HK-2 (cell line): Measurements from ENCODE around the gene TRMT2A.
"Not testable (repeated sequence)": the region's sequence is repeated elsewhere in the genome, so short reads cannot be mapped to it uniquely, and the experiment has no call there.

Experiments
- DNase-seq: peaks from one replicate; pipeline ENCODE4 v3.0.0-alpha.2; 2018; ENCODE audit not compliant: unreplicated experiment

The TRMT2A gene

GRCh38 chr22:20116951-20117632 is at the start of gene TRMT2A:
Gene TRMT2A, minus strand, starts transcription at chr22:20117226. Its CDS starts 320 bp downstream, at chr22:20116906.
- DNase-seq, result peak; percentile 96

GRCh38 chr22:20166703-20167102 is 49.7 kb upstream of the TRMT2A start:
- DNase-seq, result no peak

GRCh38 chr22:20165913-20166312 is 48.9 kb upstream of the TRMT2A start:
- no peak for DNase-seq

GRCh38 chr22:20165421-20165820 is 48.4 kb upstream of the TRMT2A start:
- no peak for DNase-seq

- DNase-seq, result no peak
Observed at GRCh38 chr22:20164863-20165262, 47.8 kb upstream of the TRMT2A start.

GRCh38 chr22:20160041-20160440 is 43.0 kb upstream of the TRMT2A start:
- DNase-seq, result no peak

GRCh38 chr22:20159531-20159930 is 42.5 kb upstream of the TRMT2A start:
- not testable (repeated sequence) for DNase-seq

GRCh38 chr22:20159076-20159475 is 42.0 kb upstream of the TRMT2A start:
- DNase-seq, result no peak

- DNase-seq, result no peak
Observed at GRCh38 chr22:20158391-20159036, 41.5 kb upstream of the TRMT2A start.

GRCh38 chr22:20157430-20158183 is 40.6 kb upstream of the TRMT2A start:
- no peak for DNase-seq

GRCh38 chr22:20156611-20157429 is 39.8 kb upstream of the TRMT2A start:
- DNase-seq, result peak; percentile 86

- DNase-seq, result no peak
Observed at GRCh38 chr22:20156042-20156389, 39.0 kb upstream of the TRMT2A start.

GRCh38 chr22:20155330-20156041 is 38.5 kb upstream of the TRMT2A start:
- DNase-seq, result no peak

GRCh38 chr22:20154602-20155187 is 37.7 kb upstream of the TRMT2A start:
- no peak for DNase-seq

GRCh38 chr22:20153945-20154344 is 36.9 kb upstream of the TRMT2A start:
- DNase-seq, result no peak

GRCh38 chr22:20152464-20152890 is 35.5 kb upstream of the TRMT2A start:
- no peak for DNase-seq

- no peak for DNase-seq
Observed at GRCh38 chr22:20151276-20151588, 34.2 kb upstream of the TRMT2A start.

GRCh38 chr22:20150381-20151275 is 33.6 kb upstream of the TRMT2A start, which contains the start of gene CCDC188:
Gene CCDC188, minus strand, starts transcription at chr22:20151055. Its CDS starts 69 bp downstream, at chr22:20150986.
- no peak for DNase-seq

GRCh38 chr22:20149257-20150250 is 32.5 kb upstream of the TRMT2A start:
- DNase-seq, result no peak
